ENCODE data around the gene COX7A2L.
"Not testable (repeated sequence)": the region's sequence is repeated elsewhere in the genome, so short reads cannot be mapped to it uniquely, and the experiment has no call there.

COX7A2L gene

GRCh38 chr2:42366411-42366810, 5.4 kb upstream of the COX7A2L start:
- no peak for DNase-seq

- DNase-seq: no peak
These were observed 3.6 kb upstream of the COX7A2L start for GRCh38 chr2:42364658-42365057.

GRCh38 chr2:42363413-42363812, 2.4 kb upstream of the COX7A2L start:
- no peak for DNase-seq

- no peak for DNase-seq
These were observed 789 bp upstream of the COX7A2L start for GRCh38 chr2:42361728-42362283.

- DNase-seq: no peak
These were observed 526 bp downstream of the COX7A2L start for GRCh38 chr2:42360493-42360889.

GRCh38 chr2:42359965-42360483, 993 bp downstream of the COX7A2L start:
- DNase-seq: no peak

GRCh38 chr2:42359304-42359964, 1.6 kb downstream of the COX7A2L start:
- no peak for DNase-seq

- DNase-seq: no peak
These were observed 7.1 kb downstream of the COX7A2L start for GRCh38 chr2:42353792-42354429.

- no peak for DNase-seq
These were observed 9.2 kb downstream of the COX7A2L start for GRCh38 chr2:42351864-42352263.

- DNase-seq: no peak
These were observed 10.5 kb downstream of the COX7A2L start for GRCh38 chr2:42350434-42351063.

GRCh38 chr2:42348113-42348805, 12.8 kb downstream of the COX7A2L start:
- no peak for DNase-seq

GRCh38 chr2:42347518-42347917, 13.5 kb downstream of the COX7A2L start:
- not testable (repeated sequence) for DNase-seq

- not testable (repeated sequence) for DNase-seq
These were observed 14.2 kb downstream of the COX7A2L start for GRCh38 chr2:42346856-42347255.

- no peak for DNase-seq
These were observed 15.0 kb downstream of the COX7A2L start for GRCh38 chr2:42345986-42346385.

- no peak for DNase-seq
These were observed 18.2 kb downstream of the COX7A2L start for GRCh38 chr2:42342795-42343241.

GRCh38 chr2:42342061-42342794, 18.8 kb downstream of the COX7A2L start:
- no peak for DNase-seq

- no peak for DNase-seq
These were observed 19.9 kb downstream of the COX7A2L start for GRCh38 chr2:42340938-42341636.

- no peak for DNase-seq
These were observed 20.7 kb downstream of the COX7A2L start for GRCh38 chr2:42340045-42340937.

GRCh38 chr2:42339191-42339912, 21.7 kb downstream of the COX7A2L start:
- no peak for DNase-seq

All from COR-L47 (cell line).